Upper lobe of left lung (tissue), 4 donors: ENCODE measurements around the gene CELF1.

Experiments
- CTCF ChIP-seq, 6 experiments: fragments of 450-650 bp in 4 of 6; fragments of 200-600 bp in 2 of 6; sonication (generic) in 2 of 6; IDR thresholded peaks; one replicate each; pipeline ENCODE4 v1.5.1; 2016 to 2019; ENCODE audit warnings: antibody characterized with exemption in 6 of 6
- EP300 ChIP-seq, 4 donors: sonication (generic); formaldehyde crosslinking; IDR thresholded peaks; one replicate each; pipeline ENCODE4 v1.5.1; 2017; ENCODE audit warnings: antibody characterized with exemption in 4 of 4, control low read depth in 2 of 4
- POLR2A ChIP-seq, 4 donors: fragments of 450-650 bp; IDR thresholded peaks; one replicate each; pipeline ENCODE4 v1.5.1; 2016 to 2017; ENCODE audit warnings: antibody characterized with exemption in 4 of 4, mild to moderate bottlenecking in 2 of 4
- POLR2AphosphoS5 ChIP-seq, 2 donors: sonication (generic); formaldehyde crosslinking; IDR thresholded peaks; one replicate each; pipeline ENCODE4 v1.5.1; 2017; ENCODE audit warnings: antibody characterized with exemption in 2 of 2

- no peak for TF ChIP-seq POLR2A (IDR thresholded peaks at IDR 0.05)
- no peak for TF ChIP-seq CTCF (IDR thresholded peaks at IDR 0.05)
- TF ChIP-seq POLR2AphosphoS5 (IDR thresholded peaks at IDR 0.05), result no peak
- no peak for TF ChIP-seq EP300 (IDR thresholded peaks at IDR 0.05)
Measured at GRCh38 chr11:47495856-47496217, 57.1 kb downstream of the CELF1 start.
